ENCODE results near the gene SHISAL2A. TPM values are rescaled to one million over a fixed set of nuclear protein-coding genes. Genes with fewer than 3 reads are reported as not detected.

The SHISAL2A gene
- polyA plus RNA-seq, 3 donors = 1.6 to 3.7 (median 2.7) TPM

DNA sequence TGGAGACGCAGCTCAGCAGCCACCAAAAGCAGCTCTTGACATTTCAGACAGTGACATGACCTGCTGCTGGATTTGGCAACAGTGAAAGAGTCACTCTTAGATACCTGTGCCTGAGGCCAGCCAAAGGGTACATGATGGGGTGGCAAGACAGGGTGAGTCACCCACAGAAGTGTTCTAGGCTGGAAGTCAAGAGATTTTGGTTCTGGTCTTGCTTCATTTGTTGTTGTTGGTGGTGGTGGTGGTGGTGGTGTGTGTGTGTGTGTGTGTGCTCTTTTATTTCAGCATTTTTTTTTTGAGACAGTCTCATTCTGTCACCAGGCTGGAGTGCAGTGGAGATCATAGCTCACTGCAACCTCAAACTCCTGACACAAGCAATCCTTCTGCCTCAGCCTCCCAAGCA is 25.8 kb downstream of the SHISAL2A start:
- no peak for DNase-seq

- no peak for DNase-seq
These were observed 26.4 kb downstream of the SHISAL2A start for GRCh38 chr1:52659356-52659755.

- no peak for DNase-seq
These were observed 27.1 kb downstream of the SHISAL2A start for GRCh38 chr1:52659851-52660596.

- DNase-seq = no peak
These were observed 27.8 kb downstream of the SHISAL2A start for GRCh38 chr1:52660807-52661206.

DNA sequence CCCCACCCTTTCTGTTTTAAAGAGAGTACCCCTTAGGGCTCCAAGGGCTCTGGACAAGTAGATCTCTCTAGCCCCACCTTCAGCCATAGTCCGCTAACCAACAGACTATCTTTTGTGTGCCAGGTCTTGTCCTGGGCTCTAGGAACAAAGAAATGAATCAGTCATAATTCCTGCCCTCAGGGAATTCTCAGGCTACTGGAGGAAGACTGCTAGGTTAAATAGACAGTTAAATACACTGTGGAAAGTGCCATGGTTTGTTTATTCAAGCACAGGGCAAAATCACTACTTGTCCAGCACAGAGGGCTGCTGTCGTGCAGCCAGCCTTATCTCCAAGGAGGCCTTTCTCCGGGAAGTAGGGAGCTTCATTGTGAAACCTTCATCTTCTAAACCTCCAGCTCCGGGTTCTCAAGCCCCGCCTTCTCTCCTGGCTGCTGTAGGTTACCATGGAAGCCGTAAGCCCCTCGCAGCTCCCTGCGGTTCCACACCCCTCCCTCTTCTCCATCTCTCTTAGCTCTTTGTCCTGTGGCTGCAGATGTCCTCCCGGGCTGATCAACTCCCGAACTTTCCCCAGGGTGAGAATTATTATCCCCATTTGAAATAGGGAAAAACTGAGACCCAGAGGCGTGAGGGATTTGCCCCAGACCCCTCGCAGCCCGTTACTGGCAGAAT is 29.8 kb downstream of the SHISAL2A start:
- no peak for DNase-seq

DNA sequence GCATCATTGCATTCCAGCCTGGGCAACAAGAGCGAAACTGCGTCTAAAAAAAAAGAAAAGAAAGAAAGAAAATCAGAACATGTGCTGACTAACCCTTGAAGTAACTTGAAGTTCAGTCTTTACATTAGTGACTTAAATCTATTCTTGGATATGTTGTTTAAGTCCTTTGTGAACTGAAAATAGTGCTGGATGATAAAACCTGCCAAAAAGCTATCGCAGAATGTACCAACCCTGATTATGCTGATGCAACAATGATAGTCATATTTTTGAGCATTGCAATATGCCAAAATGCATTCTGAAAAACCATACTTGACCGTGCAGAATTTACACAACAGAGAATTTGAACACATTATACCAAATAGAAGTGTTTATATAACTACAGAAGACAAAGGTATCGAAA is 30.7 kb downstream of the SHISAL2A start:
- no peak for DNase-seq

DNA sequence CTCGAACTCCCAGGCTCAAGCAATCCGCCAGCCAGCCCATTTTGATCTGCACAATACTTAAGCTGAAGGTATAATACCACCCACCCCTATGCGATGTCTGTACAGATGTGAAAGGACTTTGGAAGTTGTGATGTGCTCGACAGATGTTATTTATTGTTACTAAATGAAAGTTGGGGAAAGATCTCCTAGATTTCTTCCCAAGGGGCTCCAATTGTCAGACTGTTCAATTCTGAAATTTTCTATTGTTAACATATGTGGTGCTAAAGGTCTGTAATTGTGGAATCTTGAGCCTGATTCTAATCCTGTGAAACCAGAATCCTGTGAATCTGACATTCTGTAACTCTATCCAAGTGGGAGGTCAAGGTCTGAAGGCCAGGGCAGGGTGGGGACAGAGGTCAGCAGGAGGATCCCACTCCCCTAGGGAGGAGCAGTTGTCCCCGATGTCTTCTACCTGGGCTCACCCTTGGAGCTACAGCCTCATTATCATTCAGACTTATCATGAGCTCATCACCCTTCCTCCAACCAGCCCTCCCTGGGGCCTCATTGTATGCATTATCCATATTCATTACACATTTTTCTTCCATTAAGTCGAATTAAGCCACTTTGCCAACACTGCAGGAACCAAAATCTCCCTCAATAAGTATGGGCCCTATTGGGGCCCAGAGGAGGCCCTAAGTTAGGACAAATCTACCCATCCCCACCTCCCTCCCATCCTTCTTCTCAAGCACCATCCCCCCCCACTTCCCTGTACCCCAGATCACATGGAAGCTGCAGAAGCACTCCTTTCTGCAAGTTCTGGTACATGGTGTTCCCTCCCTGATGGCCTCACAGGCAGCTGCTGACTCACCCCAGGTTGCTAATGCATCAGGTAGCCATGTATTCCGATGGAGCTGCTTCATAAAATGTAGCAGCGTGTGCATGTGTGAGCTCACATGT is 32.3 kb downstream of the SHISAL2A start:
- no peak for DNase-seq

- no peak for DNase-seq
These were observed 34.3 kb downstream of the SHISAL2A start for GRCh38 chr1:52667290-52667689.

GRCh38 chr1:52667984-52668383 is 35.0 kb downstream of the SHISAL2A start:
- DNase-seq = no peak

DNA sequence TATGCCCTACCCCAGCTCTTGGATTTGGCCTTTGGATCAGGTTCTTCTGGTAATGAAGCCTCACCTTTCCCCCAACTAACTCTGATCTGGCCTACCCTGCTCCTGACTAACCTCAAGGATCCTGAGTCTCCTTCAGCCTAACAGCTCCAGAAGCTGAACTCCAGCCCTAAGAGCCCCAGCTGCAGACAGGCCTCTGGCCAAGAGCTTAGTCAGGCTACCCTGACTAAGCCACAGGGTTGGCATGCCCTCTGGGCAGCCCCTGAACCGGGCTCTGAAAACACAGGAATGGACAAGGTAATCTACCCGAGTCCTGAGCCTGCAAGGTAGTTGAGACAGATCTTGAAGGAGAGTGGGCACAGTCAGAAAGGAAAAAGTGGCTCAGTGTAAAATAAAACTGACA is 35.7 kb downstream of the SHISAL2A start:
- no peak for DNase-seq

DNA sequence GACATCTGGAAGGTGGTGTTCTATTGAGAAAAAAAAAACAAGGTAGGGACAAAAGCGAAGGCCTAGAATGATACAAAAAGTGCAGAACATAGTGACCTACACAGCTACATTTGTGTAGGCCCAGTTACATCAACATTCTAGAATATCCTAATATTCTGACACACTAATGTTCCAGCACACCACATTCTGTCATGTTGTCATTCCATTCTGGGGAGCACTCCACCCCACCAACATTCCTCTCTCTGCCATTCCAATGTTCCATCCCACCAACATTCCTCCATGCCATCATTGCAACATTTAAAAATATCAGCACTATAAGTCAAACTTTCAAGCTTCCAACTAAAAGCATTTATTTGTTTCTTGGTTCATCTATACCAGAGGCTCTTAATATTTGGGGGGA is 36.7 kb downstream of the SHISAL2A start:
- no peak for DNase-seq

DNA sequence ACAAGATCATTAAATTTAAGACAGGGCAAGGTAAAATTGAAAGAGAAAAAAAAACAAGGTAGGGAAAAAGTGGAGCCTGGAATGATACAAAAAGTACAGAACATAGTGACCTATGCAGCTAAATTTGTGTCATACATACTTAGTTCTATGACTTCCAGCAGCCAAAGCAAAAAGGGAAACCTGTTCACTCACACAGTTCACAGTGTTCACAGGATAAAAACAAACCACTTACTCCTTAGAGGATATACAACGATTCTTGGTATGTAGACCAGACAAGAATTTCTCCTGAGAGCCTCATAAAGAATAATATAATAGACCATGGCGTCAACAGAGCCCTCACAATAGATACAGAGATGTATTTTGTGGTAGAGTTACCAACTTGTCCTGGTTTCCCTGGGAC is 37.6 kb downstream of the SHISAL2A start:
- no peak for DNase-seq

DNA sequence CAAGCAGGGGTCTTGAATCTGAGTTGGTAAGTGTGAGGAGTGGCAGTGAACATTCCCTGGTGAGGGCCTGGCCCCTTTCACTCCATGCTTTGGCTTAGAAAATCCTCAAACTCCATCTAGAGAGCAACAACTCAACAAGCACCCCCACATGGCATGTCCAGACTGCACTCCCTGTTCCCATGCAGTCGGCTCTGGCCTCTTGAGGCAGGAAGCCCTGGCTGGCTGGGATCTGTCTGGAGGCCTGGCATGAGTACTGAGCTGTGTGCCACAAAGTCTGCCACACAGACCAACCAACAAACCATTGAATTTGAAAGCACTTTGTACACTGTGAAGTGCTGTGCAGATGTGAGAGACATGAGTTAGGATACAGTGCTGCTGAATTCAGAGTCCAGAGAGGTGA is 40.0 kb downstream of the SHISAL2A start:
- DNase-seq = no peak

DNA sequence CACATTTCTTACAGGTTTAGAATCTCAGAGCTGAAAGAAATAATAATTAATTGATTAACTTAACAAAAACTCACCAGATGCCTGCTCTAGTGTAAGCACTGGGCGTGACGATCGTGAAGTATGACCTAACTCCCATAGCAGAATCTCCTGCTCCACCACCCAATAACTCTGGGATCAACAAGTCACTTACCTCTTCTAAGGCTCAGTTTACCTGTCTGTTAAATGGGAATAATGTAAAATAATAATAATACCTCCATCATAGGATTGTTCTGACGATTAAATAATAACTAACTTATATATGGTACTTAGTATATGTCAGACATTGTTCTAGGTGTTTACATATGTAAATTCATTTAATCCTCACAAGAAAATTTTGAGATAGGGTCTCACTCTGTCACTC is 40.5 kb downstream of the SHISAL2A start:
- DNase-seq = no peak

DNA sequence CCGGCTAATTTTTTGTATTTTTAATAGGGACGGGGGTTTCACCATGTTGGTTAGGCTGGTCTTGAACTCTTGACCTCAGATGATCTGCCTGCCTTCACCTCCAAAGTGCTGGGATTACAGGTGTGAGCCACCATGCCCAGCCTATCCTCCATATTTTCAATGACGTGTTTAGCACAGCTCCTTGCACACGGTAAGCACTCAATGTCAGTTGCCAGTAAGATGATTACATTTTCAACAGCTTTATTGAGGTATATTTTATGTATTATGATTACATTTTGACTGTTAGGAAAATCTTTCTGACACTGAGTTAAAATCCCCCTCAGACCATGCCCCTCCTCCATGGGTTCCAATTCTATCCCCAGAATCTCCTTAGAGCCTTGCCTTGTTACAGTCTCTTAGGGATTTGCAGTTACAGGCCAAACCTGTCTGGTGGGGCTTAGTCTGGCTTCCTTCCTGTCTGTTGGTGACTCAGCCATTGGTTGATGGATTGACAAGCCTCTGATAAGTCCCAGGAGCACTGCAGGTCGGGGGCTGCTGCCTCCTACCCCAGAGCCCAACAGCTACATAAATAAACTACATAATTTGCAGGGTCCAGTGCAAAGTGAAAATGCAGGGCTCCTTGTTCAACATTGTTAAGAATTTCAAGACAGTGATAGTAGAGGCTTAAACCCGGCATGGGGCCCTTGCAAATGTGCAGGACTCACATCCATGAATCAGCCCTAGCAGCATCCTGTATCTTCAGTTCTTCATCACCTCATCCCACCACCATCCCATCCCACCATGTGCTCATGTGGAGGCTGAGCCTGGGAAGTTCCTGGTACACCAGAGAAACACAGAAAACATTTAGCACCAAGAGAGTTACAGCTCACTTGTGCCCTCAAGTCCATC is 41.8 kb downstream of the SHISAL2A start:
- no peak for DNase-seq

DNA sequence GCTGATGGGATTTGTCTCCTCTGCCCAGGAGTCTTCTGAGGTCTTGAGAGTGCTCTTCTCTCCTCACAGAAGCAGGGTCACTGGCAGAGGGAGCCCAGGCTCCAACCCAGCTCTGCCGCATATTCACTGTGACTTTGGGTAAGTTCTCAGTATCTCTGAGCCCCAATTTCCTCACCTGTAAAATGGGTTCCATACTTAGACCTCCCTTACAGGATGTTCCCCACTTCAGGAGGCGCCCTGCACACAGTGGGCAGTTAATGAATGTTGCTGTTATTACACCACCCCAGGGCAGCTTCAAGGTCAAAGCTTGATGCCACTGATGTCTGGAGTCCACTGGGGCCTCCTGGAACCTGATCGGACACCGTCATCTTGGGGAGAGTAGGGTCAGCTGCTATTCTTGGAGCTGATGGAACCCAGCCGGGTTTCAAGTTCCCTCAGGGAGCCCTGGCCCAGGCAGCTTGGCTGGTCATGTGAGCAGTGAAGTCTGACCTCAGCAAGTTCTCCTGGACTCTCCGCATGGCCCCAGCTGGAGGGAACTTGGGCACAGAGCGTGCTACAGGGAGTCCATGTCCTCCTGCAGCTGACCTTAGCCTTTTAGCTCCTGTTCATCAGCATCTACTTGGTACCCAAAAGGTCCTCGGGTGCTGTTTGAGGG is 43.4 kb downstream of the SHISAL2A start:
- no peak for DNase-seq

DNA sequence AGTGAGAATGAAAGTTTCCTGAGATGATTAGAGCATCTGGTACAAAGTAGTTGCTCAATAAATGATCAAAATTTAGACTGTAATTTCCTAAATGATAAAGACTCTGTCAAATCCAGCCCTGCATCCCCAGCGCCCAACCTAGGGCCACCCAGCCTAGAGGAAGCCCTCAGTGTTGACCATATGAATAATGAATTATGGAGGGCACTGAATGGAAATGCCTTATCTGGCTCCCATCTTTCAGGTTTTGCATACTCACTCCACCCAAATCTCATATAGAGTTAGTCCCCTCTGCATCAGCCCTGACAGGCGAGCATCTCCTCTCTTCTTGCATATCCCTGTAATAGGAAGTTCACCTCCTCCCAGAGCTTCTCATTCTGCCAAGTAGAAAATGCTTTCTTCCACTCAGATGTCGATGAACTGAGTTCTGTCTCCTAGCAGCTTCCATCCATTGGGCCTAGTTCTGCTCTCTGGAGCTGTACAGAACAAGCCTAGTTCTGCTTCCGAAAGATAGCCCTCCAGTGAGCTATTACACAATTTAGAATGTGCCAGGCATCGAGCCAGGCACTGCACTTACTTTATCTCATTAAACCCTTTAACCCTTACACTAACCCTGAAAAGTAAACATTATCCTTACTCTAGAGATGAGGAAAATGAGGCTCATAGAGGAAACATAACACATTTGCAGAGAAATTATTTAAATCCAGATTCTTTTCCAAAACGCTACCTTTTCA is 44.3 kb downstream of the SHISAL2A start:
- DNase-seq = no peak

- no peak for DNase-seq
These were observed 46.1 kb downstream of the SHISAL2A start for GRCh38 chr1:52679048-52679447.

DNA sequence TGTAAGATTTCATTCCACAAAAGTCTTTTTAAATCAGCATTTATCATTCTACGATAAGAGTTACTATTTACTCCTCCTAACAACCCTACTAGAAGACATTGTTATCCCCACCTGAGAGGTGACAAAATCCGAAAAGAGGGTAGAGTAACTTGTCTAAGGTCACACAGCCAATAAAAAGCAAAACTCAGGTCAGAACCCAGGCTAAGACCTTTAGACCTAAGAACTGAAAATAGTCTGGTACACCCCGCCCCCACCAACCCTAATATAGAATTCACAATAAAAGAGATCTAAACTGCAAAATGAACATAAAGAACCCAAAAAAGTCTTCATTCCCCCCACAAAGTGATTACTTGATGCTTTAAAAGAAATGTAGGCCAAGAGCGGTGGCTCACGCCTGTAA is 46.5 kb downstream of the SHISAL2A start:
- no peak for DNase-seq

DNA sequence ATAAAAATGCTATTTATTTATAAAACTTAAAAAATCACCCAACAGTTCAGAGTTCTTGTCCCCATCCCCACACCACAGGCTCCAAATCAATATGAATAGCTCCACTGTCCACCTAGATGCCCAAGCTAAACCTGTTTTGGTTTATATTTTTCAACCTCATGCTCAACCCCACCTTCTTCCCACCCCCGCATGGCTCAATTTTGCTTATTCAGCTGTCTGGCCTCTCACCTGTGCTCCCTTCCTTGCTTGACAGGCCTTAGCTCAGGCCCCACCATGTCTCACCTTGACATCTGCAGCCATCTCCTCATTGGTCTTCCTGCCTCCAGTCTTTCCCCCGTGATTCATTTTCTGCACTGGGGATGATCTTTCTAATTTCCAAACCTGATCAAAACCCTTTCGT is 47.4 kb downstream of the SHISAL2A start:
- DNase-seq = no peak

All from renal pelvis (tissue), 4 donors.